GM12878 (cell line): Measurements from ENCODE around the gene C5. TPM values are rescaled to one million over a fixed set of nuclear protein-coding genes. Genes with fewer than 3 reads are reported as not detected.

Experiments used
- ATAC-seq: fragments of 200-7000 bp; cut with Tn5 transposase; 3 replicates; pipeline ENCODE4 v1.9.1; 2020; ENCODE audit warnings: mild to moderate bottlenecking, moderate library complexity
- BruUV-seq: library from RNA; stranded (reverse); fragments of 400-500 nt; replicated peaks from 2 replicates; lab custom pipeline; 2021; lab: Mats Ljungman, UMichigan
- CTCF ChIA-PET: fragments of 300-600 bp; sonication (Branson Sonifier 250); formaldehyde crosslinking; extraction: SDS; loops from one replicate; lab custom pipeline; 2021; ENCODE audit warnings: inconsistent platforms; lab: Yijun Ruan, JAX
- POLR2A ChIA-PET: fragments of 350-600 bp; formaldehyde crosslinking; extraction: SDS; loops from one replicate; lab custom pipeline; 2021; ENCODE audit warnings: inconsistent platforms; lab: Charles Lee
- RAD21 ChIA-PET: fragments of 300-600 bp; sonication (Branson Sonifier 250); formaldehyde crosslinking; loops from one replicate; lab custom pipeline; 2023; ENCODE audit warnings: antibody characterized with exemption; ENCODE audit not compliant: unreplicated experiment; lab: Charles Lee
- SMC1A ChIA-PET: fragments of 300-600 bp; sonication (Branson Sonifier 250); formaldehyde crosslinking; loops from one replicate; lab custom pipeline; 2023; ENCODE audit not compliant: unreplicated experiment, uncharacterized antibody; lab: Charles Lee
- DNase-seq: peaks from one replicate; pipeline ENCODE4 v3.0.0-alpha.2; 2011; ENCODE audit warnings: low read depth, low spot score
- FAIRE-seq: peaks from 3 replicates; lab custom pipeline; 2011; peaks lifted over from hg19 to GRCh38; lab: Jason Lieb, UNC
- H2AFZ ChIP-seq: 2 replicates; pipeline ENCODE4 v1.6.0; 2011; ENCODE audit warnings: low read depth, low read length, control low read depth; ENCODE audit not compliant: control insufficient read depth
- H3K27ac ChIP-seq: 2 replicates; pipeline ENCODE4 v1.5.1; 2011; ENCODE audit warnings: control low read depth; ENCODE audit not compliant: control insufficient read depth, insufficient read depth
- H3K27me3 ChIP-seq, 2 experiments: replicated peaks in 1 of 2; 2 replicates each; pipeline versions ENCODE4 v1.6.0 to v1.6.1; 2011; ENCODE audit warnings: low read length in 1 of 2; ENCODE audit not compliant: control insufficient read depth in 2 of 2, insufficient read depth in 2 of 2
- H3K36me3 ChIP-seq, 2 experiments: 2 replicates each; pipeline ENCODE4 v1.5.1; 2011; ENCODE audit warnings: low read length in 1 of 2; ENCODE audit not compliant: control insufficient read depth in 2 of 2, insufficient read depth in 2 of 2
- H3K4me1 ChIP-seq: 2 replicates; pipeline ENCODE4 v1.6.1; 2011; ENCODE audit warnings: mild to moderate bottlenecking, low read length, moderate library complexity, mixed read lengths; ENCODE audit not compliant: control insufficient read depth, insufficient read depth
- H3K4me2 ChIP-seq: 2 replicates; pipeline ENCODE4 v1.6.0; 2011; ENCODE audit warnings: control low read depth; ENCODE audit not compliant: control insufficient read depth, insufficient read depth
- H3K4me3 ChIP-seq: fragments of 200-600 bp; sonication (generic); 2 replicates; pipeline ENCODE4 v1.5.1; 2016
- H3K79me2 ChIP-seq: 2 replicates; pipeline ENCODE4 v1.6.0; 2011; ENCODE audit warnings: low read length; ENCODE audit not compliant: control insufficient read depth, insufficient read depth
- H3K9ac ChIP-seq: 2 replicates; pipeline ENCODE4 v1.8.0; 2011; ENCODE audit warnings: low read length, control low read depth, mixed read lengths; ENCODE audit not compliant: control insufficient read depth, insufficient read depth
- H3K9me3 ChIP-seq: replicated peaks from 3 replicates; pipeline ENCODE4 v1.5.1; 2011; ENCODE audit warnings: mild to moderate bottlenecking, low read length; ENCODE audit not compliant: control insufficient read depth, insufficient read depth
- H4K20me1 ChIP-seq: 2 replicates; pipeline ENCODE4 v1.6.0; 2011; ENCODE audit not compliant: control insufficient read depth, insufficient read depth
- BHLHE40 ChIP-seq, 2 experiments: fragments of 450-650 bp in 1 of 2; IDR thresholded peaks; 2 replicates each; pipeline ENCODE4 v1.6.1; 2011 to 2017; ENCODE audit warnings: low read depth in 2 of 2, borderline replicate concordance in 1 of 2, improper control_type of control experiment in 1 of 2, low read length in 1 of 2, mild to moderate bottlenecking in 1 of 2
- EGR1 ChIP-seq, 2 experiments: IDR thresholded peaks; 1 replicate in 1 of 2; 2 replicates in 1 of 2; pipeline ENCODE4 v1.6.1; 2011 to 2012; ENCODE audit warnings: low read depth in 2 of 2, low read length in 2 of 2, borderline replicate concordance in 1 of 2, mild to moderate bottlenecking in 1 of 2, moderate library complexity in 1 of 2
- HDAC6 ChIP-seq: fragments of 200-600 bp; sonication (generic); IDR thresholded peaks from one replicate; pipeline ENCODE4 v1.8.0; 2017; ENCODE audit warnings: antibody characterized with exemption; ENCODE audit not compliant: unreplicated experiment
- IKZF1 ChIP-seq: fragments of 450-650 bp; conservative IDR thresholded peaks from 2 replicates; pipeline ENCODE4 v1.6.1; 2017; ENCODE audit warnings: antibody characterized with exemption, mild to moderate bottlenecking
- IRF5 ChIP-seq: fragments of 450-650 bp; IDR thresholded peaks from 2 replicates; pipeline ENCODE4 v1.6.1; 2017; ENCODE audit warnings: borderline replicate concordance
- SUZ12 ChIP-seq: fragments of 200-600 bp; sonication (generic); IDR thresholded peaks from one replicate; pipeline ENCODE4 v1.6.1; 2018; ENCODE audit warnings: antibody characterized with exemption, mild to moderate bottlenecking; ENCODE audit not compliant: unreplicated experiment
- WRNIP1 ChIP-seq: IDR thresholded peaks from 2 replicates; pipeline ENCODE4 v1.6.1; 2011; ENCODE audit warnings: low read depth, low read length, improper control_type of control experiment, borderline replicate concordance
- WGBS: methylation state at CpG from one replicate; pipeline ENCODE4 v1.1.6; 2016; ENCODE audit warnings: low lambda C conversion rate; ENCODE audit not compliant: insufficient replicate concordance, insufficient coverage; ENCODE audit errors: missing lambda C conversion rate; 5-methylcytosine and 5-hydroxymethylcytosine counted together
- in situ Hi-C: fragments of 300-500 bp; cut with MboI; formaldehyde crosslinking; loops from 9 replicates; pipeline ENCODE4 v1.14.3; 2018; ENCODE audit warnings: mixed read lengths
- intact Hi-C: fragments of 100-400 bp; cut with micrococcal nuclease; formaldehyde crosslinking; loops from one replicate; pipeline ENCODE4 v1.14.2; 2022; ENCODE audit not compliant: unreplicated experiment
- polyA plus RNA-seq, 11 experiments: library from polyadenylated mRNA; depleted of rRNA in 4 of 11; unstranded in 6 of 11; stranded (reverse) in 5 of 11; fragments of >200 nt; fragmentation: Nextera tagmentation in 4 of 11; fragmentation: Illumina TruSeq in 1 of 11; extraction: Ambion mirVana in 4 of 11; extraction: Trizol in 1 of 11; gene quantifications; 1 replicate in 1 of 11; 2 replicates in 10 of 11; pipeline versions ENCODE4 v1.2.1 to v1.2.3, GENCODE V29; 2011 to 2016; ENCODE audit warnings: inconsistent platforms in 2 of 11, missing spikeins in 2 of 11, low read depth in 1 of 11
- total RNA-seq, 4 experiments: library from RNA; depleted of rRNA in 3 of 4; stranded (reverse); fragments of >200 nt in 3 of 4; fragmentation: Illumina TruSeq in 1 of 4; extraction: Trizol in 1 of 4; gene quantifications; 2 replicates each; pipeline versions ENCODE4 v1.2.1 to v1.2.3, GENCODE V29; 2013 to 2021
- TF ChIP-seq, protein P1 (sequence below): fragments of 450-650 bp; IDR thresholded peaks from 2 replicates; pipeline ENCODE4 v1.6.1; 2018; ENCODE audit warnings: borderline replicate concordance, mild to moderate bottlenecking; ENCODE audit not compliant: partially characterized antibody
- TF ChIP-seq, protein P2 (sequence below): IDR thresholded peaks from 2 replicates; pipeline ENCODE4 v1.6.1; 2012; ENCODE audit warnings: low read depth, low read length, improper control_type of control experiment
- TF ChIP-seq, protein P3 (sequence below): fragments of 450-650 bp; IDR thresholded peaks from 2 replicates; pipeline ENCODE4 v1.6.1; 2016; ENCODE audit warnings: mild to moderate bottlenecking
- TF ChIP-seq, protein P4 (sequence below): IDR thresholded peaks from 2 replicates; pipeline ENCODE4 v1.6.1; 2011; ENCODE audit warnings: mild to moderate bottlenecking, low read depth, low read length, moderate library complexity; ENCODE audit not compliant: insufficient replicate concordance

C5 gene
- total and polyA plus RNA-seq, 10 of the 15 experiments (the other 5 are each of a cell fraction or from before 2014, with no cell fraction given): 0.39 to 2.2 (median 1.2) TPM

- TF ChIP-seq HDAC6: no peak
- TF ChIP-seq IKZF1: peak; percentile 89
- peak in 1 of 2 experiments; percentile 85; a peak in 2 of 3 replicates for TF ChIP-seq EGR1 (IDR thresholded peaks at IDR 0.05; ENCODE audit: borderline replicate concordance in 1 of 2, low read depth in 2 of 2, low read length in 2 of 2)
Observed at GRCh38 chr9:120928483-120929228, 121.4 kb downstream of the C5 start (continued).

- RAD21 ChIA-PET: interaction anchor here (1.0 to 2.5 kb wide), 2 partner anchors 11 to 59 kb away, joined by 3 to 11 read pairs; no protein-coding TSS in a partner anchor
- in situ Hi-C loops: no loop called here
- peak; percentile 38 to 45; a peak in 1 of 4 replicates for TF ChIP-seq BHLHE40 (IDR thresholded peaks at IDR 0.05; ENCODE audit: borderline replicate concordance in 1 of 2, low read depth in 2 of 2, low read length in 1 of 2)
- TF ChIP-seq, protein P1, sequence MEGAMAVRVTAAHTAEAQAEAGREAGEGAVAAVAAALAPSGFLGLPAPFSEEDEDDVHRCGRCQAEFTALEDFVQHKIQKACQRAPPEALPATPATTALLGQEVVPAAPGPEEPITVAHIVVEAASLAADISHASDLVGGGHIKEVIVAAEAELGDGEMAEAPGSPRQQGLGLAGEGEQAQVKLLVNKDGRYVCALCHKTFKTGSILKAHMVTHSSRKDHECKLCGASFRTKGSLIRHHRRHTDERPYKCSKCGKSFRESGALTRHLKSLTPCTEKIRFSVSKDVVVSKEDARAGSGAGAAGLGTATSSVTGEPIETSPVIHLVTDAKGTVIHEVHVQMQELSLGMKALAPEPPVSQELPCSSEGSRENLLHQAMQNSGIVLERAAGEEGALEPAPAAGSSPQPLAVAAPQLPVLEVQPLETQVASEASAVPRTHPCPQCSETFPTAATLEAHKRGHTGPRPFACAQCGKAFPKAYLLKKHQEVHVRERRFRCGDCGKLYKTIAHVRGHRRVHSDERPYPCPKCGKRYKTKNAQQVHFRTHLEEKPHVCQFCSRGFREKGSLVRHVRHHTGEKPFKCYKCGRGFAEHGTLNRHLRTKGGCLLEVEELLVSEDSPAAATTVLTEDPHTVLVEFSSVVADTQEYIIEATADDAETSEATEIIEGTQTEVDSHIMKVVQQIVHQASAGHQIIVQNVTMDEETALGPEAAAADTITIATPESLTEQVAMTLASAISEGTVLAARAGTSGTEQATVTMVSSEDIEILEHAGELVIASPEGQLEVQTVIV: no peak
- TF ChIP-seq, protein P2, sequence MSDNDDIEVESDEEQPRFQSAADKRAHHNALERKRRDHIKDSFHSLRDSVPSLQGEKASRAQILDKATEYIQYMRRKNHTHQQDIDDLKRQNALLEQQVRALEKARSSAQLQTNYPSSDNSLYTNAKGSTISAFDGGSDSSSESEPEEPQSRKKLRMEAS: 0 out of 2 replicates have a peak, but pooled peaks have one; percentile 1
- TF ChIP-seq, protein P3, sequence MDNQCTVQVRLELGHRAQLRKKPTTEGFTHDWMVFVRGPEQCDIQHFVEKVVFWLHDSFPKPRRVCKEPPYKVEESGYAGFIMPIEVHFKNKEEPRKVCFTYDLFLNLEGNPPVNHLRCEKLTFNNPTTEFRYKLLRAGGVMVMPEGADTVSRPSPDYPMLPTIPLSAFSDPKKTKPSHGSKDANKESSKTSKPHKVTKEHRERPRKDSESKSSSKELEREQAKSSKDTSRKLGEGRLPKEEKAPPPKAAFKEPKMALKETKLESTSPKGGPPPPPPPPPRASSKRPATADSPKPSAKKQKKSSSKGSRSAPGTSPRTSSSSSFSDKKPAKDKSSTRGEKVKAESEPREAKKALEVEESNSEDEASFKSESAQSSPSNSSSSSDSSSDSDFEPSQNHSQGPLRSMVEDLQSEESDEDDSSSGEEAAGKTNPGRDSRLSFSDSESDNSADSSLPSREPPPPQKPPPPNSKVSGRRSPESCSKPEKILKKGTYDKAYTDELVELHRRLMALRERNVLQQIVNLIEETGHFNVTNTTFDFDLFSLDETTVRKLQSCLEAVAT: 0 out of 2 replicates have a peak, but pooled peaks have one; percentile 57
- no peak for TF ChIP-seq SUZ12
- TF ChIP-seq, protein P4, sequence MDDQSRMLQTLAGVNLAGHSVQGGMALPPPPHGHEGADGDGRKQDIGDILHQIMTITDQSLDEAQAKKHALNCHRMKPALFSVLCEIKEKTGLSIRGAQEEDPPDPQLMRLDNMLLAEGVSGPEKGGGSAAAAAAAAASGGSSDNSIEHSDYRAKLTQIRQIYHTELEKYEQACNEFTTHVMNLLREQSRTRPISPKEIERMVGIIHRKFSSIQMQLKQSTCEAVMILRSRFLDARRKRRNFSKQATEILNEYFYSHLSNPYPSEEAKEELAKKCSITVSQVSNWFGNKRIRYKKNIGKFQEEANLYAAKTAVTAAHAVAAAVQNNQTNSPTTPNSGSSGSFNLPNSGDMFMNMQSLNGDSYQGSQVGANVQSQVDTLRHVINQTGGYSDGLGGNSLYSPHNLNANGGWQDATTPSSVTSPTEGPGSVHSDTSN: no peak
- no peak for TF ChIP-seq IRF5
- 0 out of 2 replicates have a peak, but pooled peaks have one; percentile 36 for TF ChIP-seq WRNIP1
Observed at GRCh38 chr9:120928015-120928482, 122.0 kb downstream of the C5 start.

More at GRCh38 chr9:120928015-120928482, 122.0 kb downstream of the C5 start:
- no peaks in the 10 kb centered on the region for H3K9me3 ChIP-seq
- DNase-seq (no peak), FAIRE-seq (no peak), ATAC-seq (peak; percentile 1; the same call in 2 of the 3 replicates)
- H3K4me3 ChIP-seq: peak overlapping the region; percentile 88
- H3K4me2 ChIP-seq: peak overlapping the region; percentile 38
- H4K20me1 ChIP-seq: no peaks in the 10 kb centered on the region
- peak overlapping the region; percentile 99 for H3K27ac ChIP-seq
- no peak overlapping the region for H2AFZ ChIP-seq
- CTCF ChIA-PET: interaction anchor here (2.3 kb wide), 1 partner anchor 58 kb away, joined by 8 read pairs; no protein-coding TSS in a partner anchor
- peaks cover 48% of the 10 kb centered on the region for H3K4me1 ChIP-seq
- SMC1A ChIA-PET: interaction anchor here (26.1 kb wide), 1 partner anchor 34 kb away, joined by 522 read pairs; no protein-coding TSS in a partner anchor
- POLR2A ChIA-PET: interaction anchor here (1.5 to 18.1 kb wide), 3 partner anchors 7 to 38 kb away, joined by 4 to 383 read pairs (median 224); no protein-coding TSS in a partner anchor
- intact Hi-C loops: loop anchor here (5.0 to 10.0 kb wide), 2 partner anchors 269 to 343 kb away; partner anchors contain the start of gene CDK5RAP2
- H3K79me2 ChIP-seq: peaks cover 73% of the 10 kb centered on the region
- H3K9ac ChIP-seq: peak overlapping the region; percentile 99
- WGBS: 5% methylated on average over 14 of the region's 14 CpGs
- no peaks in the 10 kb centered on the region for H3K27me3 ChIP-seq
- no TSS peak for BruUV-seq
- peaks cover 0 to 2% of the 10 kb centered on the region in 2 experiments; a peak in 2 of 4 replicates for H3K36me3 ChIP-seq
